Osteoblast (primary cell): ENCODE data around the gene MIER3. TPM values are rescaled to one million over a fixed set of nuclear protein-coding genes. Genes with fewer than 3 reads are reported as not detected.

ENCODE experiments used
- DNase-seq: peaks from one replicate; pipeline ENCODE4 v3.0.0; 2011; ENCODE audit warnings: low spot score, mixed read lengths; ENCODE audit not compliant: insufficient read length; ENCODE audit errors: missing footprints
- H2AFZ ChIP-seq: 2 replicates; pipeline ENCODE4 v1.6.0; 2011; ENCODE audit warnings: mild to moderate bottlenecking, low read length
- H3K27ac ChIP-seq: 2 replicates; pipeline ENCODE4 v1.5.1; 2011; ENCODE audit warnings: mild to moderate bottlenecking, low read depth, low read length, moderate library complexity
- H3K27me3 ChIP-seq: 2 replicates; pipeline ENCODE4 v1.6.0; 2012; ENCODE audit warnings: mild to moderate bottlenecking, control low read depth, inconsistent platforms, low read length, moderate library complexity; ENCODE audit not compliant: insufficient read depth
- H3K36me3 ChIP-seq: 2 replicates; pipeline ENCODE4 v1.5.1; 2011; ENCODE audit warnings: mild to moderate bottlenecking, low read length, control low read depth, moderate library complexity; ENCODE audit not compliant: insufficient read depth
- H3K4me1 ChIP-seq: 2 replicates; pipeline ENCODE4 v1.5.1; 2011; ENCODE audit warnings: mild to moderate bottlenecking, low read length, control low read depth, moderate library complexity; ENCODE audit not compliant: insufficient read depth
- H3K4me2 ChIP-seq: 2 replicates; pipeline ENCODE4 v1.6.0; 2011; ENCODE audit warnings: mild to moderate bottlenecking, low read length; ENCODE audit not compliant: insufficient read depth
- H3K4me3 ChIP-seq: fragments of 200-600 bp; sonication (generic); 3 replicates; pipeline ENCODE4 v1.5.1; 2012; ENCODE audit warnings: mild to moderate bottlenecking, low read length, inconsistent platforms; ENCODE audit not compliant: insufficient read depth
- H3K79me2 ChIP-seq: 2 replicates; pipeline ENCODE4 v1.6.0; 2012; ENCODE audit warnings: mild to moderate bottlenecking, low read length, control low read depth, inconsistent platforms; ENCODE audit not compliant: insufficient read depth
- H3K9me3 ChIP-seq: 2 replicates; pipeline ENCODE4 v1.5.1; 2011; ENCODE audit warnings: low read depth, low read length, control low read depth
- H4K20me1 ChIP-seq: 2 replicates; pipeline ENCODE4 v1.6.0; 2012; ENCODE audit warnings: mild to moderate bottlenecking, low read length, control low read depth; ENCODE audit not compliant: insufficient read depth
- total RNA-seq: library from RNA; depleted of rRNA; stranded (reverse); fragments of >200 nt; gene quantifications from 2 replicates; pipeline ENCODE4 v1.2.3, GENCODE V29; 2012
- TF ChIP-seq, protein P1 (sequence below): IDR thresholded peaks from 2 replicates; pipeline ENCODE4 v1.5.1; 2011; ENCODE audit warnings: mild to moderate bottlenecking, low read depth, low read length, moderate library complexity; ENCODE audit errors: extremely low read depth

The MIER3 gene, protein sequence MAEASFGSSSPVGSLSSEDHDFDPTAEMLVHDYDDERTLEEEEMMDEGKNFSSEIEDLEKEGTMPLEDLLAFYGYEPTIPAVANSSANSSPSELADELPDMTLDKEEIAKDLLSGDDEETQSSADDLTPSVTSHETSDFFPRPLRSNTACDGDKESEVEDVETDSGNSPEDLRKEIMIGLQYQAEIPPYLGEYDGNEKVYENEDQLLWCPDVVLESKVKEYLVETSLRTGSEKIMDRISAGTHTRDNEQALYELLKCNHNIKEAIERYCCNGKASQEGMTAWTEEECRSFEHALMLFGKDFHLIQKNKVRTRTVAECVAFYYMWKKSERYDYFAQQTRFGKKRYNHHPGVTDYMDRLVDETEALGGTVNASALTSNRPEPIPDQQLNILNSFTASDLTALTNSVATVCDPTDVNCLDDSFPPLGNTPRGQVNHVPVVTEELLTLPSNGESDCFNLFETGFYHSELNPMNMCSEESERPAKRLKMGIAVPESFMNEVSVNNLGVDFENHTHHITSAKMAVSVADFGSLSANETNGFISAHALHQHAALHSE
- total RNA-seq: 19.2 and 29.7 TPM in 2 replicates

DNA sequence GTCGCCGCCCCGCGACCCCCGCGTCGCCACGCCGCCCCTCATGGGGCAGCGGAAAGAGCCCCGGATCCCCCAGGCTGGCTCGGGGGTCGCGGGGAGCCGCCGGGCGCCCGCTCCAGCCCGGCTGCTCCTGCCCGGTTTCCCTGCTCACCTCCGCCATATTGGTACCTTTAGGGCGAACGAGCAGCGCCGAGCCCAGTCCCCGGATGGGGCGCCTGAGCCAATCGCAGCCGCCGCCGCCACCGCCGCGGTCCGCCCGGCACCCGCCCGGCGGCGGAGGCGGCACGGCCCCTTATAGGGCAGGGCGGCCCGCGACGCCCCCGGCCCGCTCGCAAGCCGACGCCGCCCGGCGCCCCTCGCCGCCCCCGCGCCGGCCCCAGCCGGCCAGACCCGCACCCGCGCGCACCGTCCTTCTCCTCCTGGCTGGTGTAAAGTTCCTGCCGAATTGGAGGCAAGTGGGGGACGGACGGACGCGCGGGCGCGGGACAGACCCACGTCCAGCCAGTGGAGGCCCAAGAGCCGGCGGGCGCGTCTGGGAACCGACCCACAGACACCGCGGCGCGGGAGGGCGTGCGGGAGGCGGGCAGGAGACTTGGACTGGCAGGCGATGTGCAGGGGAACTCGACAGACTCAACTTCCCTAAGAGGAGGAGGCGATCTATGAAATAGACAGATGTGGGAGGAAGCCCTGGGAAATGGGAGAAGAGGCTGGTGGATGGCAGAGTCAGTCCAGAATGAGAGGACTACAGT is at the start of gene MIER3:
MIER3 (minus strand) TSS at position 178 of the 746 bp plus-strand sequence; CDS start at position 157, 21 bp downstream.
- Histone ChIP-seq H3K36me3 (peaks cover 6% of the 10 kb centered on the region), H3K27me3 (peaks cover 32% of the 10 kb centered on the region), H3K4me1 (peaks cover 14% of the 10 kb centered on the region), H4K20me1 (peaks cover 14% of the 10 kb centered on the region), H3K9me3 (no peaks in the 10 kb centered on the region), H3K4me2 (peak within 1 kb of the TSS; percentile 96), H3K27ac (peak within 1 kb of the TSS; percentile 58), H3K4me3 (peak within 1 kb of the TSS; percentile 88), H3K79me2 (peaks cover 46% of the 10 kb centered on the region), H2AFZ (peak within 1 kb of the TSS; percentile 95)
- DNase-seq: peak; percentile 99
- TF ChIP-seq, protein P1, sequence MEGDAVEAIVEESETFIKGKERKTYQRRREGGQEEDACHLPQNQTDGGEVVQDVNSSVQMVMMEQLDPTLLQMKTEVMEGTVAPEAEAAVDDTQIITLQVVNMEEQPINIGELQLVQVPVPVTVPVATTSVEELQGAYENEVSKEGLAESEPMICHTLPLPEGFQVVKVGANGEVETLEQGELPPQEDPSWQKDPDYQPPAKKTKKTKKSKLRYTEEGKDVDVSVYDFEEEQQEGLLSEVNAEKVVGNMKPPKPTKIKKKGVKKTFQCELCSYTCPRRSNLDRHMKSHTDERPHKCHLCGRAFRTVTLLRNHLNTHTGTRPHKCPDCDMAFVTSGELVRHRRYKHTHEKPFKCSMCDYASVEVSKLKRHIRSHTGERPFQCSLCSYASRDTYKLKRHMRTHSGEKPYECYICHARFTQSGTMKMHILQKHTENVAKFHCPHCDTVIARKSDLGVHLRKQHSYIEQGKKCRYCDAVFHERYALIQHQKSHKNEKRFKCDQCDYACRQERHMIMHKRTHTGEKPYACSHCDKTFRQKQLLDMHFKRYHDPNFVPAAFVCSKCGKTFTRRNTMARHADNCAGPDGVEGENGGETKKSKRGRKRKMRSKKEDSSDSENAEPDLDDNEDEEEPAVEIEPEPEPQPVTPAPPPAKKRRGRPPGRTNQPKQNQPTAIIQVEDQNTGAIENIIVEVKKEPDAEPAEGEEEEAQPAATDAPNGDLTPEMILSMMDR: no peak

DNA sequence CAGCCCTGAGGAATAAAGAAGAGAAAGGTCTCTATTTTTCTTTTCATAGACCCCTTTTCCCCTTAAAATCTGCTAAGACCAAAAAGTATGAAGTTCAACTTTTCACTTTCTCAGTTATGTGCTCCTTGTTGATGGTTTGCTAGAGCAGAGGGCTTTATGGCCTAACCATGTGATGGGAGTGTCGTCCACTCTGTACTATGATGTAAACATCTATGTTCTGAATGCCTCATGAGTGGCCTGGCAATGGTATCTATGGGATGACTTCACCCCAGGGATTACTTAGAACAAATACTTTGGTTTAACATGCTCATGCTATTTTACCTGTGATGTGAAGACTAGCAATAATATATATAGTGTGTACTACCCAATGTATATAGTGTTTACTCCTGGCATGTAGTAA is 43.7 kb upstream of the MIER3 start:
- no peaks in the 10 kb centered on the region for H3K9me3 ChIP-seq
- DNase-seq: no peak
- no peak overlapping the region for H3K27ac ChIP-seq
- peaks cover 3% of the 10 kb centered on the region for H3K27me3 ChIP-seq
- no peaks in the 10 kb centered on the region for H4K20me1 ChIP-seq
- no peaks in the 10 kb centered on the region for H3K4me1 ChIP-seq
- H3K36me3 ChIP-seq: no peaks in the 10 kb centered on the region
- H3K4me3 ChIP-seq: no peak overlapping the region
- TF ChIP-seq, protein P1: no peak
- no peak overlapping the region for H3K4me2 ChIP-seq
- no peak overlapping the region for H2AFZ ChIP-seq
- no peaks in the 10 kb centered on the region for H3K79me2 ChIP-seq

DNA sequence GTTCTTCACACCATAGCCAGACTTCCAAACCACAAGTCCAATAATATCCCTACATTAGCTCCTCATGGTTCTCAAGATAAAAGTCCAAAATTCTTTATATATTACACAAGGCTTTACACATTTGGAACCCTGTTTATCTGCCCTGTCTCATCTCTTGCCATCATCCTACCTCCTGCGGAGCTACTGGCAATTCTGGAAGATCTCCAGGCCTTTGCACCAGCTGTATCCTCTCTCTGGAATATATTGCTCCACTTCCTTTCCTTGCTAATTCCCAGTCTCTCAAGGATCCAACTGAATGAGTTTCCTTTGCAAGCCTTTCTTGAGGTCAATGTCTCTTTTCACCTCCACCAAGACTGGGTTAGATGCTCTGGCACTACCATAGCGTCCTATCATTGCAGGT is 41.3 kb upstream of the MIER3 start:
- Histone ChIP-seq H3K79me2 (no peaks in the 10 kb centered on the region), H2AFZ (no peak overlapping the region), H3K9me3 (no peaks in the 10 kb centered on the region), H3K27me3 (peaks cover 3% of the 10 kb centered on the region), H3K4me3 (no peak overlapping the region), H3K36me3 (no peaks in the 10 kb centered on the region), H3K27ac (no peak overlapping the region), H3K4me1 (no peaks in the 10 kb centered on the region), H4K20me1 (no peaks in the 10 kb centered on the region), H3K4me2 (no peak overlapping the region)
- DNase-seq: no peak
- TF ChIP-seq, protein P1: no peak

DNA sequence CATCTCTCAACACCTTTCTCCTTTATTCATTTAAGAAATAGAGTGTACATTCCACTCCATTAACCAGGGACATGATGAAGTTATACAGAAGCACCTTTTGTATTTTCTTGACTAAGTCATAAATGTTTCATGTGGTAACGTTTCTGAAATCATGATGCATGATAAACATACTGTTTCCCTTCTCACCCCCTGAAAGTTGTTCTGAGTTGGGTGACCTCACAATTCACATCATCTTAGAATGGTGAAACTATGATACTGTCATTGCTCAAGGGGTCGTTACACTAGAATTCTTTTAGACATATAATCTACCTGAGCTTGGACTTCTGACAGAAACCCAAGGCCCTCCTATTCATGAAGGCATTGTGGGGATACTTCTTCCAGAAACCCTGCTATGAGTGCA is 37.8 kb upstream of the MIER3 start:
- TF ChIP-seq, protein P1: no peak
- no peak overlapping the region for H3K4me3 ChIP-seq
- H3K4me1 ChIP-seq: no peaks in the 10 kb centered on the region
- no peaks in the 10 kb centered on the region for H3K79me2 ChIP-seq
- no peaks in the 10 kb centered on the region for H3K9me3 ChIP-seq
- H3K27me3 ChIP-seq: peaks cover 3% of the 10 kb centered on the region
- H2AFZ ChIP-seq: no peak overlapping the region
- H3K4me2 ChIP-seq: no peak overlapping the region
- no peak overlapping the region for H3K27ac ChIP-seq
- H4K20me1 ChIP-seq: no peaks in the 10 kb centered on the region
- no peaks in the 10 kb centered on the region for H3K36me3 ChIP-seq
- DNase-seq: no peak
